ENCODE measurements around the gene CDH4. TPM values are rescaled to one million over a fixed set of nuclear protein-coding genes. Genes with fewer than 3 reads are reported as not detected.

The CDH4 gene
- total RNA-seq, 2 experiments from 2014 or later, result not detected

GRCh38 chr20:61646986-61647385, 394.9 kb downstream of the CDH4 start:
- Histone ChIP-seq H3K79me2 (ENCODE audit: insufficient read depth, low read depth, low read length) (no peaks in the 10 kb centered on the region), H3K9me3 (ENCODE audit: low read length) (no peaks in the 10 kb centered on the region), H2AFZ (ENCODE audit: low read length) (no peak overlapping the region), H4K20me1 (ENCODE audit: insufficient read depth, low read length) (no peaks in the 10 kb centered on the region), H3K27ac (ENCODE audit: low read depth, low read length, poor library complexity, severe bottlenecking) (no peak overlapping the region), H3K36me3 (ENCODE audit: insufficient read depth, low read length) (no peaks in the 10 kb centered on the region), H3K9me2 (ENCODE audit: insufficient read depth, low read length) (no peaks in the 10 kb centered on the region), H3K4me3 (ENCODE audit: low read depth, low read length, poor library complexity, severe bottlenecking) (no peak overlapping the region), H3K4me1 (ENCODE audit: insufficient read depth, low read length, poor library complexity, severe bottlenecking) (no peaks in the 10 kb centered on the region), H3K4me2 (ENCODE audit: low read length) (no peak overlapping the region)
- intact Hi-C loops (cut with micrococcal nuclease; ENCODE audit: unreplicated experiment), result no loop called here
- BruUV-seq (replicated peaks), result no TSS peak
- no peak for TF ChIP-seq EZH2phosphoT487 (IDR thresholded peaks at IDR 0.05; ENCODE audit: borderline replicate concordance, low read depth, low read length)
- ChIA-PET CTCF (ENCODE audit: unreplicated experiment) (no interaction called here), POLR2A (no interaction called here)
- no peak for DNase-seq (ENCODE audit: low spot score)

GRCh38 chr20:61647702-61648101, 395.6 kb downstream of the CDH4 start:
- Histone ChIP-seq H3K9me3 (ENCODE audit: low read length) (no peaks in the 10 kb centered on the region), H4K20me1 (ENCODE audit: insufficient read depth, low read length) (no peaks in the 10 kb centered on the region), H3K4me2 (ENCODE audit: low read length) (no peak overlapping the region), H3K79me2 (ENCODE audit: insufficient read depth, low read depth, low read length) (no peaks in the 10 kb centered on the region), H3K36me3 (ENCODE audit: insufficient read depth, low read length) (no peaks in the 10 kb centered on the region), H3K9me2 (ENCODE audit: insufficient read depth, low read length) (no peaks in the 10 kb centered on the region), H3K4me1 (ENCODE audit: insufficient read depth, low read length, poor library complexity, severe bottlenecking) (no peaks in the 10 kb centered on the region), H3K27ac (ENCODE audit: low read depth, low read length, poor library complexity, severe bottlenecking) (no peak overlapping the region), H2AFZ (ENCODE audit: low read length) (no peak overlapping the region), H3K4me3 (ENCODE audit: low read depth, low read length, poor library complexity, severe bottlenecking) (no peak overlapping the region)
- intact Hi-C loops (cut with micrococcal nuclease; ENCODE audit: unreplicated experiment), result no loop called here
- DNase-seq (ENCODE audit: low spot score), result no peak
- ChIA-PET POLR2A (no interaction called here), CTCF (ENCODE audit: unreplicated experiment) (no interaction called here)
- no TSS peak for BruUV-seq (replicated peaks)
- no peak for TF ChIP-seq CTCF (conservative IDR thresholded peaks at IDR 0.05; ENCODE audit: low read length)
- TF ChIP-seq EZH2phosphoT487 (IDR thresholded peaks at IDR 0.05; ENCODE audit: borderline replicate concordance, low read depth, low read length), result no peak

- H3K4me3 ChIP-seq (ENCODE audit: low read depth, low read length, poor library complexity, severe bottlenecking), result no peak overlapping the region
- intact Hi-C loops (cut with micrococcal nuclease; ENCODE audit: unreplicated experiment), result no loop called here
- H4K20me1 ChIP-seq (ENCODE audit: insufficient read depth, low read length), result no peaks in the 10 kb centered on the region
- no peak overlapping the region for H2AFZ ChIP-seq (ENCODE audit: low read length)
- H3K27ac ChIP-seq (ENCODE audit: low read depth, low read length, poor library complexity, severe bottlenecking), result no peak overlapping the region
- no peak overlapping the region for H3K4me2 ChIP-seq (ENCODE audit: low read length)
- no peak for TF ChIP-seq EZH2phosphoT487 (IDR thresholded peaks at IDR 0.05; ENCODE audit: borderline replicate concordance, low read depth, low read length)
- no peak for TF ChIP-seq CTCF (conservative IDR thresholded peaks at IDR 0.05; ENCODE audit: low read length)
- POLR2A ChIA-PET, result interaction anchor here (1.1 kb wide), 1 partner anchor 121 kb away, joined by 3 read pairs; no protein-coding TSS in a partner anchor
- H3K4me1 ChIP-seq (ENCODE audit: insufficient read depth, low read length, poor library complexity, severe bottlenecking), result no peaks in the 10 kb centered on the region
- no peak for DNase-seq (ENCODE audit: low spot score)
- no TSS peak for BruUV-seq (replicated peaks)
- H3K9me3 ChIP-seq (ENCODE audit: low read length), result no peaks in the 10 kb centered on the region
- no peaks in the 10 kb centered on the region for H3K36me3 ChIP-seq (ENCODE audit: insufficient read depth, low read length)
- H3K9me2 ChIP-seq (ENCODE audit: insufficient read depth, low read length), result no peaks in the 10 kb centered on the region
- no peaks in the 10 kb centered on the region for H3K79me2 ChIP-seq (ENCODE audit: insufficient read depth, low read depth, low read length)
- CTCF ChIA-PET (ENCODE audit: unreplicated experiment), result no interaction called here
These were observed 397.2 kb downstream of the CDH4 start for GRCh38 chr20:61649105-61649859.

Data from OCI-LY7 (cell line).